Upper lobe of left lung (tissue), 4 donors: Measurements from ENCODE around the gene YPEL1.

Experiments used
- CTCF ChIP-seq, 6 experiments: fragments of 450-650 bp in 4 of 6; fragments of 200-600 bp in 2 of 6; sonication (generic) in 2 of 6; IDR thresholded peaks; one replicate each; pipeline ENCODE4 v1.5.1; 2016 to 2019; ENCODE audit warnings: antibody characterized with exemption in 6 of 6
- EP300 ChIP-seq, 4 donors: sonication (generic); formaldehyde crosslinking; IDR thresholded peaks; one replicate each; pipeline ENCODE4 v1.5.1; 2017; ENCODE audit warnings: antibody characterized with exemption in 4 of 4, control low read depth in 2 of 4
- POLR2A ChIP-seq, 4 donors: fragments of 450-650 bp; IDR thresholded peaks; one replicate each; pipeline ENCODE4 v1.5.1; 2016 to 2017; ENCODE audit warnings: antibody characterized with exemption in 4 of 4, mild to moderate bottlenecking in 2 of 4
- POLR2AphosphoS5 ChIP-seq, 2 donors: sonication (generic); formaldehyde crosslinking; IDR thresholded peaks; one replicate each; pipeline ENCODE4 v1.5.1; 2017; ENCODE audit warnings: antibody characterized with exemption in 2 of 2

DNA sequence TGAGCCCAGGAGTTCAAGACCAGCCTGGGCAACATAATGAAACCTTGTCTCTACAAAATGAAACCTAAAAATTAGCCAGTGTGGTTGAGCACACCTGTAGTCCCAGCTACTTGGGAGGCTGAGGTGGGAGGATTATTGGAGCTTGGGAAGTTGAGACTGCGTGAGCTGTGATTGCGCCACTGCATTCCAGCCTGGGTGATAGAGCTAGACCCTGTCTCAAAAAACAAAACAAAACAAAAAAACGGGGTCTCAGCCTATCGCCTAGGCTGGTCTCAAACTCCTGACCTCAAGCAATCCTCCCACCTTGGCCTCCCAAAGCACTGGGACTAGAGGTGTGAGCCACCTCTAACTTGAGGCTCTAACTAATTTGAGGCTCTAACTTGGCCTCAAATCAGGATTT, 56.2 kb downstream of the YPEL1 start:
- no peak for TF ChIP-seq POLR2A (IDR thresholded peaks at IDR 0.05)
- TF ChIP-seq CTCF (IDR thresholded peaks at IDR 0.05), result no peak
- no peak for TF ChIP-seq EP300 (IDR thresholded peaks at IDR 0.05)
- no peak for TF ChIP-seq POLR2AphosphoS5 (IDR thresholded peaks at IDR 0.05)
